ENCODE data around the gene ADH1C.
"Not testable (repeated sequence)": the region's sequence is repeated elsewhere in the genome, so short reads cannot be mapped to it uniquely, and the experiment has no call there.

DNA sequence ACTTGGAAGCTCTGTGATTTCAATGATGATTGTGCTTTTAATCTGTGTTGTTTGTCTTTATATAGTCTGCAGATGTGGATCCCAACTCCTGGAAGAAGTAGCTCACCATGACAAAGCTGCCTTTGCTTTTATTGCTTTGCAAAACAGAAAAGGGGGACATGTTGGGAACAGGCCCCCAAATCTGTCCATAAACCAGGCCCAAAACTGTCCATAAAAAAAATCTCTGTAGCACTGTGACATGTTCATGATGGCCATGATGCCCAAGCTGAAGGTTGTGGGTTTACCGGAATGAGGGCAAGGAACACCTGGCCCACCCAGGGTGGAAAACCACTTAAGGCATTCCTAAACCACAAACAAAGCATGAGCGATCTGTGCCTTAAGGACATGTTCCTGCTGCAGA, 19.9 kb upstream of the ADH1C start:
- TF ChIP-seq, protein P1, sequence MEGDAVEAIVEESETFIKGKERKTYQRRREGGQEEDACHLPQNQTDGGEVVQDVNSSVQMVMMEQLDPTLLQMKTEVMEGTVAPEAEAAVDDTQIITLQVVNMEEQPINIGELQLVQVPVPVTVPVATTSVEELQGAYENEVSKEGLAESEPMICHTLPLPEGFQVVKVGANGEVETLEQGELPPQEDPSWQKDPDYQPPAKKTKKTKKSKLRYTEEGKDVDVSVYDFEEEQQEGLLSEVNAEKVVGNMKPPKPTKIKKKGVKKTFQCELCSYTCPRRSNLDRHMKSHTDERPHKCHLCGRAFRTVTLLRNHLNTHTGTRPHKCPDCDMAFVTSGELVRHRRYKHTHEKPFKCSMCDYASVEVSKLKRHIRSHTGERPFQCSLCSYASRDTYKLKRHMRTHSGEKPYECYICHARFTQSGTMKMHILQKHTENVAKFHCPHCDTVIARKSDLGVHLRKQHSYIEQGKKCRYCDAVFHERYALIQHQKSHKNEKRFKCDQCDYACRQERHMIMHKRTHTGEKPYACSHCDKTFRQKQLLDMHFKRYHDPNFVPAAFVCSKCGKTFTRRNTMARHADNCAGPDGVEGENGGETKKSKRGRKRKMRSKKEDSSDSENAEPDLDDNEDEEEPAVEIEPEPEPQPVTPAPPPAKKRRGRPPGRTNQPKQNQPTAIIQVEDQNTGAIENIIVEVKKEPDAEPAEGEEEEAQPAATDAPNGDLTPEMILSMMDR (IDR thresholded peaks at IDR 0.05; ENCODE audit: poor library complexity) = not testable (repeated sequence)
- not testable (repeated sequence) for TF ChIP-seq EZH2 (IDR thresholded peaks at IDR 0.05; ENCODE audit: borderline replicate concordance); EZH2phosphoT487 (IDR thresholded peaks at IDR 0.05; ENCODE audit: low read depth, severe bottlenecking, unreplicated experiment)
